Urothelium cell line (cell line): ENCODE results near the gene MED10.
A peak's percentile ranks its signal among the peaks of the same experiment; 100 is the strongest.

Source experiments
- DNase-seq: peaks from one replicate; pipeline ENCODE4 v3.0.0; 2011; ENCODE audit warnings: low spot score, mixed read lengths
- FAIRE-seq: peaks from 2 replicates; lab custom pipeline; 2011; peaks lifted over from hg19 to GRCh38; lab: Jason Lieb, UNC

Gene MED10

DNA sequence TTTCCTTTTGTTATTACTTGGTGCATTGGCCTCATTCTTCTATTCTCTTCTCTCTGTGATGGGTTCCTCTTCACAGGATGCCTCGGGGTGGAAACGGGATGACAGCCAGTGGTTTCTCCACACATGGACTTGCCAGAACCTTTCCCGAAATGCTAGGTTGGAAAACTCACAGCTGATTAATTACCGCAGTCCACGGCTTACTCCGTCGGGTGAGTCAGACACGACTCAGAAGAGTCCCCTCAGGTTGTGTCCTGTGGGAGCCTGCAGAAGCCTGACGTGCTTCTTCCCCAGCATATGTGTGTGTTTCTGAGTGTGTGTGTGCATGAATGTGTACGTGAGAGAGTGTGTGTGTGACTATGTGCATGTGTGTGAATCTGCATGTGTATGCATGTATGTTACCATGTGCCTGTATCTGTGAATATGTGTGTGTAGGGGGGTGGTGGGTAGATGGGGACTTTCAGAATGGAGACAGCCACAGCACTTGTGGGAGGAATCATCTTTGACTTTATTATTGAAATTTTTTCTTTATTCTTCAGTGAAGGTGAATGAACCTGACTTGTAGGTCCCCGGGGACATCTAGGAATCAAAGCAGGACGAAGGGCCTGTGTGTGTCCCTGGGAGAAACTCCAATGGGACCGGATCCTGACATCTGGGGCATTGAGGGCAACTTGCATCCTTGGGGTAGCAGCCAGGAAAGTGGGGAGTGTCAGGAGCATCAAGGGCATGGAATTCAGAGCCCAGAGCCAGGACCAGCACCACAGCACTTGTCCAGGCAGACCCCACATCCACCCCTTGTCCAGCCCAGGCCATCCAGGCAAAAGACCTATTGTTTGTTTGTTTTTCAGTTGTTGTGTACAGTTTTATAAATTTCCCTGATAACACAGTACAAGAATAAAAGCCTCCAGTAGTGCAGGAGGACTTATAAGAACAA is 21.9 kb upstream of the MED10 start:
- FAIRE-seq (peak; percentile 85), DNase-seq (peak; percentile 36)

DNA sequence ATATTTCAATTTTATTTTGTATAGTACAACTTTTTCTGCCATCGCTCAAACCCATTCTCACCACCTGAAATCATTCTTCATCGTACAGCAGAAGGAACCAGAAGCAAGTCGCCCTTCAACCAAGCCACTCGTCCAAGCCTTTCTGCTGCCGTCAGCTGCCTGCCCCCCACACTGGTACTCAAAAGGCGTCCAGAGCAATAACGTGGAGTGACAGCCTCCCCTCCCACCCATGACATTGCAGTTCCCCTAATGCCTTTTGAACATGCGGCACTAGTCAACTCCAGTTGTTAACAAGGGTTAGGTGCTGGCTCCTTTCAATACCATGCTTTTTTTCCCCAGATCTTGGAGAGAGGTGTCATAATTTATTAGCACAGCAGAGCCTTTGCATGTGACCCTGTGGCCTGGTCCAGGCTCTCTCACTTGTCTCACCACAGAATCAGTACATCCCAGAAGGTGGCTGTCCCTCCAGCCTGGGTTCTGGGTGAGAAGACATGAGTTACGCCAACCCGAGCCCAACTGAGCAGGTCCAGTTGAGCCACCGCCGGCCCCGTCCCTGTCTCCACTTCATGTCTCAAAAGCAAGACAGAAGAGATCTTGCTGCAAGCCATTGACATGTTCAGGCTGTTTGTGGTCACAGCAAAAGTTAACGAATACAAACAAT is 20.4 kb upstream of the MED10 start:
- DNase-seq (no peak), FAIRE-seq (no peak)

DNA sequence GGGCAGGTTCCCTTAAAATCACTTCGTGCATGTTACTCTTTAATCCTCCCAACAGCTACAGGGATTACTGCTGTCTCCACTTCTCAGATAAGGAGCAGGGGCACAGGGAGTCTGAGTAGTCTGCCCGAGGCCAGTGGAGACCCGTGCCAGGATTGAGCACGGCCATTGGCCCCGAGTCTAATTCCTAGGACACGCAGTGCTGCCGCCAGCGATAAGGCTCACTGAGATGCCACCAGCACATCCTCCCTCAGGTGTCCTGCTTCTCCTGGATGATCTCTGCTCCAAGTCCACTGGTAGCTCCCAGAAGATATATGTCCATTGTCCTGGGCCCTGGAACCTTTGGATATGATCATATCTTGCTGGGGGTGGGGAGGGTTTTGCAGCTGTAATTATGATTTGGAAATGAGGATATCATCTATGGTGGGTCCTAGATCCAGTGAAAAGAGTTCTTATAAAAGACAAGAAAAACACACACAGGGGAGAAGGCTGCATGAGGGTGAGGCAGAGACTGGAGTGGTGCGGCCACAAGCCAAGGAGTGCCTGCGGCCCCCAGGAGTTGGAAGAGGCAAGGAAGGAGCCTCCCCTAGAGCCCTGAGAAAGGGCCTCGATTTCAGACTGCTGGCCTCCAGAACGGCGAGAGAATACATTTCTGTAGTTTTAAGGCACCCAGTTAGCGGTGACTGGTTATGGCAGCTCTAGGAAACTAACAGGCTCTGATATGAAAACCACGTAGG is 19.4 kb upstream of the MED10 start:
- DNase-seq (no peak), FAIRE-seq (no peak)

DNA sequence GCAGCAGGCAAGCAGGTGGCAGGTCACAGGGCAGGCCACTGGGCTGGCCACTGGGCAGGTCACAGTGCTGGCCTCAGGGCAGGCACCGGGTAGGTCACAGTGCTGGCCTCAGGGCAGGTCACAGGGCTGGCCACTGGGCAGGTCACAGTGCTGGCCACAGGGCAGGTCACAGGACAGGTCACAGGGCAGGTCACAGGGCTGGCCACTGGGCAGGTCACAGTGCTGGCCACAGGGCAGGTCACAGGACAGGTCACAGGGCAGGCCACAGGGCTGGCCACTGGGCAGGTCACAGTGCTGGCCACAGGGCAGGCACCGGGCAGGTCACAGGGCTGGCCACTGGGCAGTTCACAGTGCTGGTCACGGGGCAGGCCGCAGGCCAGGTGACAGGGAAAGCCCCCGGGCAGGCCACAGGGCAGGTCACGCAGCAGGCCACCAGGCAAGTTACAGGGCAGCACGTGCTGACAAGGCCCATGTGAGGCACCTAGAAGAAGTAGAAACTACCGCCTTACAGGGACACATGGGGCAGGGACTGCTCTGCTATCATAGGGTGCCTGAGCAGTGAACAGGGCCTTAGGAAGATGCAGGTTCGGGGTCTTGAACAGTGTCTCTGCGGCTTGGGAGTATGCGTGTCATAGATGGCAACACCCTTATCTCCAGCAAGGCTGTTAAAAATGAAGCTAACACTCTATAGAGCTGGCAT is 18.6 kb upstream of the MED10 start:
- FAIRE-seq = peak; percentile 13
- no peak for DNase-seq

DNA sequence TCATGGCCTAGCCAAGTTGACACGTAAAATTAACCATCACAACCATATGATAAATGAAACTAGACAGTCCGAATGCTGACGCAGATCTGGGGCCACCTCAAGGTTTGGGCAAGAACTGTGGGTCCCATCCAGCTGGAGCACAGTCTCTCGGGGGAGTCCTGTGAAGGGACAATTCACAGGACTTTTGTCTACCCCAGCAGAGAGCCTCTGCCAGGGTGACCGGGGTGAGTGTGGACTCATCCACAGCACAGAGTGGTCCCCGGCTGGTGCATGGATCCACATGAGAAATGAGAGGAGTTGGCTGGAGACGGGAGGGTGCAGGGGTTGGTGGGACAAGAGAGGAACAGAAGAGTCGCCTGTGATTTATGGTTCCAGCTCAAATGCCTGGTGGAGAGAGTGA is 17.7 kb upstream of the MED10 start:
- DNase-seq = no peak
- no peak for FAIRE-seq

DNA sequence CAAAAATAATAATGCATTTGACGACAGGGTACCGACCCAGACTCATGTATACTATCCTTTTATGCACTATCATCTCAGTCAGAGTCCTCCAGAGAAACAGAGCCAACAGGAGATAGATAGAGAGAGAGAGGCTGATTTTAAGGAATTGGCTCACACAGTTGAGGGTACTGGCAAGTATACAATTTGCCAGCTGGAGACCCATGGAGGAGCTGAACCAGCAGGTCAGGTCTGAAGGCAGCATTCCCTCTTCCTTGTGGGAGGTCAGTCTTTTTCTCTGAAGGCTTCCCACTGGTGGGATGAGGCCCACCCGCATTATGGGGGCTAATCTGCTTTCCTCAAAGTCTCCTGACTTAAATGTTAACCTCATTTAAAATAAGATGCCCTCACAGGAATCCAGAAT is 17.3 kb upstream of the MED10 start:
- no peak for FAIRE-seq
- DNase-seq = no peak

DNA sequence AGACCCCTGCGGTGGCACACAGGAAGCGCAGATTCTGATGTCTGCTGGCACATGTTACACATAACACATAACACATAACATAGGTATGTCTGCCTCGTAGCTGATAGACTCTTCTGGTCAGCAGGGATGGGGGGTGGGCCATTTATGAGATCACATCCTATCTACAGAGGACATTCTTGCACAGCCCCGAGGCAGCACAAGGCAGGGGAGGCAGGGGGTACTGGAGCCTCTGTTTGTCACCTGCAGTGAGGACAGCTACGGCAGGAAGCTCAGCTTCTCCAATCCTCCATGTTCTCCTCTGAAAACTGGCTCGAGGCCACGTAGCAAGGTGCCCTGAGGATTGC is 16.7 kb upstream of the MED10 start:
- DNase-seq = no peak
- no peak for FAIRE-seq

DNA sequence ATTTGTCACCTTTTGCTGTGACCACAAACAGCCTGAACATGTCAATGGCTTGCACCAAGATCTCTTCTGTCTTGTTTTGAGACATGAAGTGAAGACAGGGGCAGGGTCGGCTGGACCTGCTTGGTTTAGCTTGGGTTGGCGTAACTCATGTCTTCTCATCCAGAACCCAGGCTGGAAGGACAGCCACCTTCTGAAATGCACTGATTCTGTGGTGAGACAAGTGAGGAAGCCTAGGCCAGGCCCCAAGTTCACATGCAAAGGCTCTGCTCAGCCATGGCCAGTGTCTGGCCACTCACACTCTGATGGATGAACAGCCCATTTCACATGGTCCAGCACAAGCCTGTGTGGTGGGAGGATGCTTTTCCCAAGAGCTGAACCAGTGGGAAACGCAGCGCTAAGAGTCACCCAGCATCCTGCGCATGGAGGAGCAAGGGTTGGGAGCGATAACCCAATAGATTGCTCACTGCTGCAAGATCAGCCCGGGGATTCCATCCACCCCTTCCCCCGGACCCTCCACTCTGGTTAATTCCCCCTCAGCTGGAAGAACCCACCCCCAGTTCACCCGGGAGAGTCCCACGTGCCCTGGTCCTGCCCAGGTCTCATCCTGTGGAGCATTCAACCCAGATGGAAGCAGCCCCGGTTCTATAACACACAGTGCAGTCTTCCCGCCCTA is 16.2 kb upstream of the MED10 start:
- DNase-seq (no peak), FAIRE-seq (no peak)

DNA sequence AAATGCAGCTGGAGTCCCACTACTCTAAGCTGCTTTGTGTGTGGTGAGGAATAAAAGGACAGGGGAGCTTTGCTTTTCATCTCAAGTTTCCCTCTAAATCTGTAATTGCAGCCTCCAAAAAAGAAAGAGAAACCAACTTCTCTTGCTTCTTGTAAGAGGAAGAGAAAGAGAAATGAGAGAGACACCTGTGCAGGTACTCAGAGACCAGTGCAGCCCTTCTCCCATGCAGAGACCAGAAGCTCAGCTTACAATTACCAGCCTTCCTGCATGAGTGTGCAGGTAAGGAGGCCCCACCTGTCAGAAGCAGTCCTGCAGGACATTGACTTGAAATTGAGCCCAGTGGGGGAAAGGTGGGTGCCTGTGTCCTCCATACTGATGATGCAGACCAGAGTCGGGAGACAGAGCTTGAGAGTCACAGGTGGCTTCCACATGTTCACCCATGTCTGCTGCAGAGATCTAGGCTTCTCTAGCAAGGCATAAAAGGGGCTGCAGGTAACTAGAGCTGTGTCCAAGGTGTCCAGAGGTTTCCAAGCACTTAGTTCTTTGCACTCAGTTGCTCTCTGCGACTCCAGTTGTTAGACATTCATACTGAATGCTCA is 15.3 kb upstream of the MED10 start:
- FAIRE-seq (no peak), DNase-seq (no peak)

DNA sequence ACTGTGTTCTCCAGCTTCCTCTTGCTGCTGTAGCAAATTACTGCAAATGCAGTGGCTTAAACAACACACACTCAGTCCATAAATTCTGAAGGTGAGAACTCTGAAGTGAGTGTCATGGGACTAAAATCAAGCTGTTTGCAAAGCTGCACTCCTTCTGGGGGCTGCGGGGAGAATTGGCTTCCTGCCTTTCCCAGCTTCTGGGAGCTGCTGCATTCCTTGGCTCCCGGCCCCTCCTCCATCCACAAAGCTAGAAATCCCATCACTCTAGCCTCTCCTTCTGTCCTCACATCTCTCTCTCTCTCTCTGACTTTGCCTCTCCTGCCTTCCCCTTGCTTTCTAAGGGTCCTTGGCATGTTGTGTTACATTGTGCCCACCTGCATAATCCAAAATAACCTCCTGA is 14.2 kb upstream of the MED10 start:
- DNase-seq = no peak
- no peak for FAIRE-seq

DNA sequence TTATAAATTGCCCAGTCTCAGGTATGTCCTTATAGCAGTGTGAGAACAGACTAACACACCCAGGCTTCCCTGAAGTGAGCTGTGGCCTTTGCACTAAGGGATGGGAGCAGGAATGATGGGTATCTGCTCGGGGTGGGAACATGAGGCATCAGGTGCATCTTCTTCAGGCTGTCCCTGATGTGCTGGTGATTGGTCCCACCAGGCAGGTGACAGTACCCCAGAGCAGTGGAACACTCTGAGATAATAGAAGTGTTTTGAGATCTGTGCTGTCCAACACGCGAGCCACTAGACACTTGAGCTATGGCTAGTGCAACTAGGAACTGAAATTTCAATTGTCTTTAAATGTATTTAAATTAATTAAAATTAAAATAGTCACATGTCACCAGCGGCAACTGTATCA is 12.8 kb upstream of the MED10 start:
- FAIRE-seq (no peak), DNase-seq (no peak)

DNA sequence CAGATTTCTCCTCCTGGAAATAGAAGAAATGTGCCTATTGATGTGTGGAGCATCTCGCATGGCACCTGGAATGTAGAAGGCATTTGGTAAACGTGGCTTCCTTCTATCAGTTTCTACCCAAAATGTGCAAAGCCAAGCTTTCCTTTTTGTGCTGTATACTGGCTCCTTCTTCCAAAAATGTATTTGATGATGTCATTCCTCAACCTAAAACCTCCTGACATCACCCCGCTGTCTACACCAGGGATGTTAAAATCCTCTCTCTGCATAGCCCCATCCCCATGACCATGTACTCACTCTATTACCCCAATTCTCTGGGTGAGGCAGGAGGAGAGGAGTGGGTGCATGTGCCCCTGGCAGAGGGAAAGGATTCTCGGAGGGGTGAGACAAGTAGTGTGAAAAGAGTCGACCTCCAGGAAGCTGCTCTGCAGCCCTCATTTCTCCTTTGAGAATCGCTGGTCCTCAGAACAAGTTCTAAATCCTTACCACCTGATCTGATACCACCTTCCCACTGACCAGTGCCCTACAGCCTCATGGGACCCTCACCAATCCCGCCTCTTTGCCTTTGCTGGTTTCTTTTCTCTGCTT is 11.7 kb upstream of the MED10 start:
- no peak for FAIRE-seq
- DNase-seq = no peak

DNA sequence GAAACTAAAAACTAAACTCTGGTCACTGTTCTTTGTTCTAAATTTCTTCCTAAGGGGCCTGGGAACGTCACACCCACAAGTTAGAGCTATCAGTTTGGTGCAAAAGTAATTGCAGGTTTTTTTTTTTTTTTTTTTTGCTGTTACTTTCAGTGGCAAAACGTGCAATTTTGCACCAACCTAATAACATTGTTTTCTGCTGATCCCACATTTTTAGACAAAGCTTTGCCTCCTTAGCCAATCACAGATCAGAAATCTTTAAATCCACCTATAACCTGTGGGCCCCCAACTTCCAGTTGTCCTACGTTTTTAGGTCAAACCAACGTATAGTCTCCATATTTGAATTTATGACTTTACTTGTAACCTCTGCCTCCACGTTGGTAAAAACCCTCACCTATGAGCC is 11.1 kb upstream of the MED10 start:
- DNase-seq (no peak), FAIRE-seq (no peak)

DNA sequence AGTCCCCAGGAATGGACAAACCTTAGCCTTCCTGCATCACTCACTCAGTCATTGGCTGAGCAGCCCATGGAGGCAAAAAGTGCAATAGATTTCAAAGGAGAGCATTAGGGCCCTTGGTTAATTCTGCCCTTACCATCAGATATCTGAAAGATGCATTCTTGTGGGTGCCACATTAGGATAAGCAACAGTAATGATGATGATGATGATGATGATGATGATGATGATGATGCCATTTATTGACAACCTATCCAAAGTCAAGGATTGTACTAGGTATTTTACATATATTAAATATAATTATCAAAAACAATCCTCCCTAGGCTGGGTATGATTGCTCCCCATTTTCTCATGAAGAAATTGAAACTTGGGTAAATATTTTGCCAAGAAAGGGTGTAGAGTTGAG is 9.6 kb upstream of the MED10 start:
- DNase-seq = no peak
- FAIRE-seq = peak; percentile 30

DNA sequence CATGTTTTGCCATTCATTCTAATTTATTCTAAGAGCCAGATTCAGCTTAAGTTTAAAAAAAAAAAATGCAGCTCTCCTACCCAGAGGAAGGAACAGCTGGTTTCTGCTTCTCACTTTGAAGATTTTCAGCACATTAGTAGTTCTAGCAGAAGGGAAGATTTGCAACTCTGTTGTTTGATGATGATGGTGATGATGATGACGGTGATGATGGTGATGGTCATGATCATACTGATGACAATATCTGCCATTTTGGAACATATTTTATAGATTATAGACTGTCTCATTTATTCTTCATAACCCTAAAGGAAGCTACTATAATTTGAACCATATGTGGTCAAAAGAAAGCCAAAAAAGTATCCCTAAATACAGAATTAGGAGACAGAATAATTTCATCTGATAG is 7.9 kb upstream of the MED10 start:
- FAIRE-seq = no peak
- DNase-seq = no peak

DNA sequence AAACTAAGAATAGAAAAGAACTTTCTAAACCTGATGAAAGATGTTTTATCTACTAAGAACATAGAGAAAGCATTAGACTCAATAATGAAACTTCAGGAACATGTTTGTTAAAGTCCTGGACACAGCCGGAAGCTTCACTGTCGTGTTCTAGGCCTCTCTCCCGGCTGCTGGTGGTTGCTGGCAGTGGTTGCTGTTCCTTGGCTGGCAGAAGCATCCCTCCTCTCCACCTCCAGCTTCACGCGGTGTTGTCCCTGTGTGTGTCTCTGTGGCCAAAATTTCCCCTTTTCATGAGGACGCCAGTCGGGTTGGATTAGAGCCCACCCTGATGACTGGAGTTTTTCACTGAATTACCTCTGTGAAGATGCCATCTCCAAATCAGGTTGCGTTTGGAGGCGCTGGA is 6.5 kb upstream of the MED10 start:
- DNase-seq (no peak), FAIRE-seq (no peak)

DNA sequence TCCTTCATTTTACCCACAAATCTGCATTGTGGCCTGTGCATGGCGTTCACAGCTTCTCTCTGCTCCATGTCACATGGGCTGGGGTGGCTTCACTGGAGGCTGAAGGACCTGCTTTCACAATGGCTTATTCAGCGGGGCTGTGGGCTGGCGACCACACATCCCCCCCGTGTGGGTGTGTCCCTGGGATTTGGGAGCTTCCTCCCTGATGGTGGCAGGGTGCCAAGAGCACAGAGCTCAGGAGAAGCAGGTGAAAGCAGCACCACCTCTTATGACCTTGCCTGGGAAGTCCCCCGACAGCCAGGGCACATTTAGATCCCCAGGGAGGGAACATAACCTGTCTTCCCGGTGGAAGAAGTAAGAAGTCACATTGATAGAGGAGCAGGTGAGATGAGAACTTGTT is 5.0 kb upstream of the MED10 start:
- FAIRE-seq (no peak), DNase-seq (no peak)

DNA sequence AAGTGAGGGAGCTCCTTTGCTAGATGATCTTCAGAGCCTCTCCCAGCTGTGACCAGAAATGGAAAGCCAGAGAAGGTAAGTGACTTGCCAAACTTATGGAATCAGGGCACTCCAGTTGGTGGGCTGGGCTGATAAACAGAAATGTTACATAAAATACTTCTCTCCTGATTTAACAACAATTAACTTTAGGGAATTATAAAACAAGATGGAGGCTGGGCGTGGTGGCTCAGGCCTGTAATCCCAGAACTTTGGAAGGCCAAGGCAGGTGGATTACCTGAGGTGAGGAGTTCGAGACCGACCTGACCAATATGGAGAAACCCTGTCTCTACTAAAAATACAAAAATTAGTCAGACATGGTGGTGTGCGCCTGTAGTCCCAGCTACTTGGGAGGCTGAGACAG is 899 bp upstream of the MED10 start:
- DNase-seq = no peak
- no peak for FAIRE-seq

DNA sequence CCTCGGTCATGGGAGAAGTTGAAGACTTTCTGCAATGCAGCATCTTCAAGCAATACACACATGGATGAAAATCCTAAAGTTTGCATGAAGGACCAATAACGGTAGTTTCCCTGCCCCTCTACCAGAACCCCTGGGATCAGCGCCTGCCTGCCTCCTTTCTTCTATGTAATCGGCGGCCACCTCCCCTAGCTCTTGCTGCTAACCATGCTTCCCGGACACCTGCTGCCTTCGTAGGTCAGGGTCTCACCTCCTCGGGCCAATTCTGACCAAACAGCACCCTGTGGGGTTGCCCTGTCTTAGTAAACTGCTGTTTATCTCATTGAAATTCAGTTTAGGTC is 388 bp upstream of the MED10 start:
- FAIRE-seq (no peak), DNase-seq (no peak)

DNA sequence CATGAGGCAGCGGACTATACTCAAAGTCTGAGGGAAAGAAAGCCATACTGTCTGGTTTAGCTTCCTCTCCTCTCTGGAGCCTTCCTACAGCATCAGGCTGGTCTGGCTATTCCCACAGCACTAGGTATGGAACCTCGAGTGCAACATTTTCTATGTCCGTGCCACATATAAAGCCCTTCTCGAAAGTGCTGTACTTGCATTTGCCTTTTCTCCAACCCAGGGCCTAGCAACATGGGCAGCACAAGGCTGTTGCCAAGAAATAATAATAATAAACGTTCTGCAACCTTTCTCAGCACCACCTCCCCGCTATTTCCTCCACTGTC is 804 bp downstream of the MED10 start:
- no peak for DNase-seq
- FAIRE-seq = no peak
